Rectal smooth muscle tissue (tissue), 1 donor: ENCODE data around the gene FMN2.

Source experiments
- H3K27ac ChIP-seq: one replicate; pipeline ENCODE4 v1.7.0; 2013; ENCODE audit warnings: low read depth, low read length, inconsistent platforms
- H3K27me3 ChIP-seq: one replicate; pipeline ENCODE4 v1.7.0; 2013; ENCODE audit warnings: low read length; ENCODE audit not compliant: control insufficient read depth, insufficient read depth
- H3K36me3 ChIP-seq: one replicate; pipeline ENCODE4 v1.7.0; 2013; ENCODE audit warnings: low read length; ENCODE audit not compliant: control insufficient read depth, insufficient read depth
- H3K4me1 ChIP-seq: one replicate; pipeline ENCODE4 v1.7.0; 2013; ENCODE audit warnings: low read length; ENCODE audit not compliant: control insufficient read depth, insufficient read depth
- H3K4me3 ChIP-seq: one replicate; pipeline ENCODE4 v1.7.0; 2013; ENCODE audit warnings: low read length
- H3K9ac ChIP-seq: one replicate; pipeline ENCODE4 v1.7.0; 2013; ENCODE audit warnings: low read length

Gene FMN2

DNA sequence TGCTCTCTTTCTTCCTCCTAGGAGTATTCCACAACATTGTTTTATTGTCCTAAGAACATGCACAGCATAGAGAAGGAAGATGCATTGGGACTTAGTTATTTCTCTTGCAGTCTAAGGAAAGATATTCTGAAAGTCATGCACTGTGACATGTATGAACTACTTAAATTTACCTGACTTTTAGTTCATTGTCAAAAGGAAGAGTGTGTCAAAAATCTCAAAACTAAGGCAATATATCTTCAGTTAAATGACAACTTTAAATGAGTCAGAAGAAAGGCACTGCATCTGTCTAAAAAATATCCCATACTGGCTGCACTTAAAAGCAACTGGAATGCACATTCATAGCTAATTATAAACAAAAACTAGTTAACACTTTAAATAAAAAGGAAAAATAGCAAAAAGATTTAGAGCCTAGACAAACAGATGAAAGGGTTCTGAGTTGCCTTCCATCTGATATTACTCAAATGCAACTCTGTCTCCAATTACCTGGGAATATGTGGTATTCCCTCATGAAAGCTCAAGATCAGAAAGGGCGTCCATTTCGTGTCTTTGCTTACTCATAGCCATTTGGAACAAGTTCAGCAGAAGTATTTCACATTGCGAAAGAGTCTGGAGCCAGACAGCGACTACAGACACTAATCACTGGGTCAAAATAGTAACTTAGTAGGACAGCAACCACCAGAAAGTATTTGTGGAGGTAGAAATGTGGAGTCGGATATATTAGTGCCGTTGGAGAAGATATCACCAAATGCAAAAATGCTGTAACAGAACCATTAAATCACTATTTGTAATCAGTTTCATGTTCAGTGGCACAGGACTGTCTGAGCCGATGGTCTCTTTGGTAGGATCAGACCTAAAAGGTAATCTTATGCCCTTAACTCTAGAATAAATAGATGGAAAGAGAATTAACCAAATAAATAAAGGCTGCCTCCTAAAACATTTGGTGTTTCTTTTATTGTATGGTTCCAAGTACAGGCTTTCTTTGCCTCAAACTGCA, 294.6 kb downstream of the FMN2 start:
- H3K36me3 ChIP-seq, result no peaks in the 10 kb centered on the region
- no peak overlapping the region for H3K27ac ChIP-seq

DNA sequence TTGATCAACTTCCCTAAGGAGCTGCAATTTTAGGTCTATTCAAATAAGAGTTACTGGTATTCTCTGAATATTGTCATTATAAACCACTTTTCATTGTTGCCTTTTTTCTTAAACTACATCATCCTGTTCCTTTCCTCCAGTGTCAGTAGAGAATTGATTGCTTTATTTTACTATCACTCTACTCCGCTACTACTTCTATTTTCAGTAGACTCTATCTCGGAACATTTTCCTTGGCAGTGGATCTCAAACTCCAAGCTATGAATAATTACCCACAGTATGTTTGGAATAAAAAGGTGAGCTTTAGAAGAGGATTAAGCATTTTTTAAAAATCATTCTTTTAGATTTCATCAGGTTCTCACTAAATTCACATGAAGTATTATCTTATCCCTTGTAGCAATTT, 295.4 kb downstream of the FMN2 start:
- Histone ChIP-seq H3K4me3 (no peak overlapping the region), H3K9ac (no peak overlapping the region), H3K4me1 (no peaks in the 10 kb centered on the region), H3K27me3 (no peaks in the 10 kb centered on the region), H3K36me3 (no peaks in the 10 kb centered on the region), H3K27ac (no peak overlapping the region)

More for the DNA sequence above, 294.6 kb downstream of the FMN2 start:
- H3K9ac ChIP-seq, result no peak overlapping the region
- no peak overlapping the region for H3K4me3 ChIP-seq
- no peaks in the 10 kb centered on the region for H3K27me3 ChIP-seq
- H3K4me1 ChIP-seq, result no peaks in the 10 kb centered on the region

- Histone ChIP-seq H3K9ac (no peak overlapping the region), H3K4me3 (no peak overlapping the region), H3K36me3 (no peaks in the 10 kb centered on the region), H3K27me3 (no peaks in the 10 kb centered on the region), H3K4me1 (no peaks in the 10 kb centered on the region), H3K27ac (no peak overlapping the region)
Observed at GRCh38 chr1:240391660-240392260, 300.1 kb downstream of the FMN2 start.

GRCh38 chr1:240394353-240394752, 302.7 kb downstream of the FMN2 start:
- Histone ChIP-seq H3K27me3 (no peaks in the 10 kb centered on the region), H3K9ac (no peak overlapping the region), H3K27ac (no peak overlapping the region), H3K4me1 (no peaks in the 10 kb centered on the region), H3K36me3 (no peaks in the 10 kb centered on the region), H3K4me3 (no peak overlapping the region)

GRCh38 chr1:240395336-240395735, 303.7 kb downstream of the FMN2 start:
- H3K4me1 ChIP-seq, result no peaks in the 10 kb centered on the region
- no peaks in the 10 kb centered on the region for H3K36me3 ChIP-seq
- H3K27ac ChIP-seq, result no peak overlapping the region
- H3K9ac ChIP-seq, result no peak overlapping the region
- no peak overlapping the region for H3K4me3 ChIP-seq
- no peaks in the 10 kb centered on the region for H3K27me3 ChIP-seq

DNA sequence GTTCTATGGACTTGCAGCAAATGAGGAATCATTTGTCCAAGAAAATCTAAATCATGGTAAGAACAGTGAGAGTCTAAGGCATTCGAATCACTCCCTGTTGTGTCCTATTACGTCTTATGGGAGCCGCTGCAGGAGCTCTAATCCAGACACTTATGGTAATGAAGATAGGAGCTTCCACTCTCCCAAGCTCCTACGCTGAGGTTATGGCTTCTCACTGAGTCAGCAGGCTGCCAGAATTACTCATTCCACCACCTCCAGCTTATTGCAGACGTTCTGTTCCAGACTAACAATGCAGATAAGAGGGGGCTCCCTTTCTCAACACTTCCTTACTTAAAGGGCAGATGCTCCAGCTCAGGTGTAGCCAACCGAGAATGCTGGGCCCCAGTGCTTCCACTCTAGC, 307.7 kb downstream of the FMN2 start:
- Histone ChIP-seq H3K4me1 (peaks cover under 1% of the 10 kb centered on the region), H3K4me3 (no peak overlapping the region)

GRCh38 chr1:240401731-240402130, 310.0 kb downstream of the FMN2 start:
- no peaks in the 10 kb centered on the region for H3K27me3 ChIP-seq
- no peak overlapping the region for H3K9ac ChIP-seq
- H3K27ac ChIP-seq, result no peak overlapping the region
- peaks cover 3% of the 10 kb centered on the region for H3K4me1 ChIP-seq
- no peaks in the 10 kb centered on the region for H3K36me3 ChIP-seq
- H3K4me3 ChIP-seq, result no peak overlapping the region

More for the DNA sequence above, 307.7 kb downstream of the FMN2 start:
- H3K27ac ChIP-seq, result no peak overlapping the region
- H3K36me3 ChIP-seq, result no peaks in the 10 kb centered on the region
- no peaks in the 10 kb centered on the region for H3K27me3 ChIP-seq
- H3K9ac ChIP-seq, result no peak overlapping the region

- no peaks in the 10 kb centered on the region for H3K36me3 ChIP-seq
- peaks cover 3% of the 10 kb centered on the region for H3K4me1 ChIP-seq
- H3K9ac ChIP-seq, result no peak overlapping the region
- H3K4me3 ChIP-seq, result no peak overlapping the region
- no peaks in the 10 kb centered on the region for H3K27me3 ChIP-seq
- H3K27ac ChIP-seq, result no peak overlapping the region
Observed at GRCh38 chr1:240402326-240402725, 310.6 kb downstream of the FMN2 start.

GRCh38 chr1:240404286-240404685, 312.6 kb downstream of the FMN2 start:
- Histone ChIP-seq H3K27me3 (no peaks in the 10 kb centered on the region), H3K36me3 (no peaks in the 10 kb centered on the region), H3K27ac (no peak overlapping the region), H3K9ac (no peak overlapping the region), H3K4me3 (no peak overlapping the region), H3K4me1 (peaks cover 3% of the 10 kb centered on the region)

GRCh38 chr1:240405751-240406150, 314.1 kb downstream of the FMN2 start:
- Histone ChIP-seq H3K4me1 (peaks cover 3% of the 10 kb centered on the region), H3K36me3 (no peaks in the 10 kb centered on the region), H3K4me3 (no peak overlapping the region), H3K9ac (no peak overlapping the region), H3K27ac (no peak overlapping the region), H3K27me3 (no peaks in the 10 kb centered on the region)

- H3K9ac ChIP-seq, result no peak overlapping the region
- H3K27me3 ChIP-seq, result no peaks in the 10 kb centered on the region
- no peak overlapping the region for H3K27ac ChIP-seq
- H3K4me3 ChIP-seq, result no peak overlapping the region
- peaks cover 3% of the 10 kb centered on the region for H3K4me1 ChIP-seq
- H3K36me3 ChIP-seq, result no peaks in the 10 kb centered on the region
Observed at GRCh38 chr1:240407407-240407806, 315.7 kb downstream of the FMN2 start.

- no peak overlapping the region for H3K9ac ChIP-seq
- no peak overlapping the region for H3K4me3 ChIP-seq
- no peak overlapping the region for H3K27ac ChIP-seq
Observed at GRCh38 chr1:240409615-240410014, 317.9 kb downstream of the FMN2 start.

More at GRCh38 chr1:240409615-240410014, 317.9 kb downstream of the FMN2 start:
- Histone ChIP-seq H3K4me1 (peaks cover under 1% of the 10 kb centered on the region), H3K36me3 (no peaks in the 10 kb centered on the region), H3K27me3 (no peaks in the 10 kb centered on the region)
